Adrenal gland (tissue), 5 donors: ENCODE data around the gene MYBPHL.

Experiments
- CTCF ChIP-seq, 6 experiments: fragments of 450-650 bp in 4 of 6; fragments of 200-600 bp in 2 of 6; sonication (generic) in 1 of 6; IDR thresholded peaks; 1 replicate in 5 of 6; 2 replicates in 1 of 6; pipeline versions ENCODE4 v1.5.1 to v1.8.0; 2016 to 2021; ENCODE audit warnings: antibody characterized with exemption in 6 of 6, mild to moderate bottlenecking in 2 of 6, moderate library complexity in 1 of 6
- POLR2A ChIP-seq, 2 donors: fragments of 450-650 bp; IDR thresholded peaks; one replicate each; pipeline ENCODE4 v1.6.1; 2017; ENCODE audit warnings: antibody characterized with exemption in 2 of 2, mild to moderate bottlenecking in 2 of 2, moderate library complexity in 1 of 2
- donor health status: DM: no; HTN: no; CAD: no.

- TF ChIP-seq CTCF (IDR thresholded peaks at IDR 0.05) (no peak), POLR2A (IDR thresholded peaks at IDR 0.05) (no peak)
These were observed 24.9 kb downstream of the MYBPHL start for GRCh38 chr1:109281680-109282496.
